ENCODE data around the gene TBC1D22A.
A peak's percentile ranks its signal among the peaks of the same experiment; 100 is the strongest.

Gene TBC1D22A

GRCh38 chr22:46958191-46958590 lies 195.7 kb downstream of the TBC1D22A start:
- no peak for DNase-seq (ENCODE audit: low spot score)

GRCh38 chr22:46958658-46959057 lies 196.2 kb downstream of the TBC1D22A start:
- no peak for DNase-seq (ENCODE audit: low spot score)

GRCh38 chr22:46959369-46959768 lies 196.9 kb downstream of the TBC1D22A start:
- DNase-seq (ENCODE audit: low spot score): no peak

- no peak for DNase-seq (ENCODE audit: low spot score)
These were observed 199.3 kb downstream of the TBC1D22A start for GRCh38 chr22:46961591-46962295.

- no peak for DNase-seq (ENCODE audit: low spot score)
These were observed 200.0 kb downstream of the TBC1D22A start for GRCh38 chr22:46962406-46962805.

- no peak for DNase-seq (ENCODE audit: low spot score)
These were observed 201.5 kb downstream of the TBC1D22A start for GRCh38 chr22:46963672-46964545.

GRCh38 chr22:46964773-46965550 lies 202.5 kb downstream of the TBC1D22A start:
- DNase-seq (ENCODE audit: low spot score): no peak

- DNase-seq (ENCODE audit: low spot score): peak; percentile 50
These were observed 203.4 kb downstream of the TBC1D22A start for GRCh38 chr22:46965555-46966494.

GRCh38 chr22:46966495-46966845 lies 204.0 kb downstream of the TBC1D22A start:
- DNase-seq (ENCODE audit: low spot score): no peak

- DNase-seq (ENCODE audit: low spot score): no peak
These were observed 204.4 kb downstream of the TBC1D22A start for GRCh38 chr22:46966846-46967245.

GRCh38 chr22:46967445-46968358 lies 205.3 kb downstream of the TBC1D22A start:
- no peak for DNase-seq (ENCODE audit: low spot score)

GRCh38 chr22:46968359-46968740 lies 205.9 kb downstream of the TBC1D22A start:
- no peak for DNase-seq (ENCODE audit: low spot score)

- no peak for DNase-seq (ENCODE audit: low spot score)
These were observed 206.4 kb downstream of the TBC1D22A start for GRCh38 chr22:46968848-46969247.

- no peak for DNase-seq (ENCODE audit: low spot score)
These were observed 207.0 kb downstream of the TBC1D22A start for GRCh38 chr22:46969491-46969890.

GRCh38 chr22:46969961-46970360 lies 207.5 kb downstream of the TBC1D22A start:
- DNase-seq (ENCODE audit: low spot score): no peak

GRCh38 chr22:46970411-46971098 lies 208.1 kb downstream of the TBC1D22A start:
- no peak for DNase-seq (ENCODE audit: low spot score)

- DNase-seq (ENCODE audit: low spot score): peak; percentile 15
These were observed 208.8 kb downstream of the TBC1D22A start for GRCh38 chr22:46971099-46971763.

- DNase-seq (ENCODE audit: low spot score): no peak
These were observed 209.3 kb downstream of the TBC1D22A start for GRCh38 chr22:46971764-46972125.

GRCh38 chr22:46972256-46972655 lies 209.8 kb downstream of the TBC1D22A start:
- DNase-seq (ENCODE audit: low spot score): no peak
